ENCODE data around the gene GRM4.

GRM4 gene

GRCh38 chr6:33981861-33982260 is 164.0 kb downstream of the GRM4 start:
- DNase-seq = no peak
- no peak for TF ChIP-seq CTCF (IDR thresholded peaks at IDR 0.05)
- peaks cover 0 to 37% of the 10 kb centered on the region in 2 donors for H3K27me3 ChIP-seq
- no peak overlapping the region for H3K27ac ChIP-seq
- no peaks in the 10 kb centered on the region for H3K36me3 ChIP-seq
- no peaks in the 10 kb centered on the region for H3K4me1 ChIP-seq
- intact Hi-C loops (cut with DNase I; ENCODE audit: low total_unique reads) = no loop called here
- no peak overlapping the region for H3K4me3 ChIP-seq
- H3K9me3 ChIP-seq = no peaks in the 10 kb centered on the region

DNA sequence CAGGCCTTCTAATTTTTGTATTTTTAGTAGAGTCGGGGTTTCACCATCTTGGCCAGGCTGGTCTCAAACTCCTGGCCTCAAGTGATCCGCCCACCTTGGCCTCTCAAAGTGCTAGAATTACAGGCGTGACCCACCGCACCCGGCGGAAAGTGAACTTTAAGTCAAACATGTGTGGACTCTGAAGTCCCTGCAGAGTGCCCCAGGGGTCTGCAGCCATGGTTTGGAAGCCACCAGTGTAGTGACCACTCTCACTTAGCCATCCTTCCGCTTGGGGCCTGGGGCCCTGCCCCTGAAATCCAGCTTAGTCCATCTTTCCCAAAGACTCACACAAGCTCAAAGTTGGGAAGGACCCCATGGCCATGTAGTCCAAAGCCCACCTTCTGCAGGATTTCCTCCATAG is 164.5 kb downstream of the GRM4 start:
- Histone ChIP-seq H3K36me3 (no peaks in the 10 kb centered on the region), H3K27ac (no peak overlapping the region), H3K4me1 (no peaks in the 10 kb centered on the region), H3K9me3 (no peaks in the 10 kb centered on the region), H3K27me3 (peaks cover 0 to 42% of the 10 kb centered on the region in 2 donors), H3K4me3 (no peak overlapping the region)
- TF ChIP-seq CTCF (IDR thresholded peaks at IDR 0.05) = no peak
- intact Hi-C loops (cut with DNase I; ENCODE audit: low total_unique reads) = no loop called here
- no peak for DNase-seq

- H3K4me1 ChIP-seq = no peaks in the 10 kb centered on the region
- no peaks in the 10 kb centered on the region for H3K36me3 ChIP-seq
- peak in 1 of 2 donors; percentile 37 for DNase-seq
- H3K27me3 ChIP-seq = peaks cover 0 to 49% of the 10 kb centered on the region in 2 donors
- H3K9me3 ChIP-seq = no peaks in the 10 kb centered on the region
- H3K4me3 ChIP-seq = no peak overlapping the region
- no peak overlapping the region for H3K27ac ChIP-seq
- intact Hi-C loops (cut with DNase I; ENCODE audit: low total_unique reads) = no loop called here
- TF ChIP-seq CTCF (IDR thresholded peaks at IDR 0.05) = no peak
These were observed 165.4 kb downstream of the GRM4 start for GRCh38 chr6:33980176-33981175.

DNA sequence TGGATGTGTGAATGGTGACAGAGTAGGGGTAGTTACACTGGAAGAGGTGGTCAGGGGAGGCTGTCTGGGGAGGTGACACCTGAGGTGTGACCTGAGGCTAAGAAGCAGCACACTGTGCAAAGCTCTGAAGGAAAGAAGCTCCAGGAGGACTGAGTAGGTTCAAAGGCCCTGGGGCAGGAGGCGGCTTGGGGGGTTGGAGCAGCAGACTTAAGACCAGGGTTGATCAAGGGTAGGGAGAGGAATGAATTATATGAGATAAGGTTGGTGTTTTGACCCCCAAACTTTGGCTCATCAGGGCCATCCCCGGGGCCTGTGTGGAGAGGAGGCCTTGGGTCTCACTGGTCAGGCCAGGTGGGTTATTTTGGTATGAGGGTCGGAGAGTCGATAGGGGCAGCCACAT is 166.1 kb downstream of the GRM4 start:
- Histone ChIP-seq H3K4me3 (no peak overlapping the region), H3K27ac (no peak overlapping the region), H3K9me3 (no peaks in the 10 kb centered on the region), H3K27me3 (peaks cover 0 to 49% of the 10 kb centered on the region in 2 donors), H3K36me3 (no peaks in the 10 kb centered on the region), H3K4me1 (no peaks in the 10 kb centered on the region)
- DNase-seq = no peak
- no peak for TF ChIP-seq CTCF (IDR thresholded peaks at IDR 0.05)
- intact Hi-C loops (cut with DNase I; ENCODE audit: low total_unique reads) = no loop called here

DNA sequence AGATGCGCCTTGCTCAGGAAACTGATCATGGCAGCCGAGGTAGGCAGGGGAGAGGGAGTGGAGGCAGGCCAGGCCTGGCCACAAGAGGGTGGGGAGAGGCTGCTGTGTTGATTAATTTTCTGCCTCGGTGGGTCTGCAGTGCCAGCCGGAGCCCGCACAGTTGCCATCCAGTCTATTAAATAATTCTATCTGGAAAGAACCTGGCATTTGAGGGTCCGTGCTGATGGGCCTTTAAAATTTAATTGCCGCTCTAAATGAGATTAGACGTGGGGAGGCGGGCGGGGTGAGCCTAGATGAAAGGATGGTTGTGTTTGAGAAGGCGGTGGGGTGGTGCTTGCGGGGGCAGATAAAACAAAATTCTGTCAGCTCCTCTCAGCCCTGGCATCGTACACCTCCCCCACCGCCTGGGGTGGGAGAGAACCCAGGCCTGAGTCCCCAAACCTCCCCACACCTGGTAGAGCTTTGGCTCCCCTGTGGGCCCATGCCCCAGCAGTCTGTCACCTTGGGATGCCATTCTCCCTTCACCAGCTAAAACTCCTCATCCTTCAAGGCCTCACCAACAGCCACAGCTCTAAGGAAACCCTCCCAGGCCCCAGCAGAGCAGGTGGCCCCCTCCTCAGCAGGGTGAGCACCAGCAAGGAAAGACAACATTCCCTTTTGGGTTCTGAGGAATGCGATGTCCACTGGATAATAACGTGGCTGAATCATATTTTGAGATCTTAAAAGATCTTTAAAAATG is 167.3 kb downstream of the GRM4 start:
- intact Hi-C loops (cut with DNase I; ENCODE audit: low total_unique reads) = no loop called here
- Histone ChIP-seq H3K27me3 (peaks cover 0 to 46% of the 10 kb centered on the region in 2 donors), H3K4me3 (no peak overlapping the region), H3K4me1 (no peaks in the 10 kb centered on the region), H3K27ac (no peak overlapping the region), H3K36me3 (no peaks in the 10 kb centered on the region), H3K9me3 (no peaks in the 10 kb centered on the region)
- no peak for TF ChIP-seq CTCF (IDR thresholded peaks at IDR 0.05)
- peak in 1 of 2 donors; percentile 41 for DNase-seq
